Osteoblast (primary cell): ENCODE results near the gene SORCS1. TPM values are rescaled to one million over a fixed set of nuclear protein-coding genes. Genes with fewer than 3 reads are reported as not detected.

ENCODE experiments used
- DNase-seq: peaks from one replicate; pipeline ENCODE4 v3.0.0; 2011; ENCODE audit warnings: low spot score, mixed read lengths; ENCODE audit not compliant: insufficient read length; ENCODE audit errors: missing footprints
- H2AFZ ChIP-seq: 2 replicates; pipeline ENCODE4 v1.6.0; 2011; ENCODE audit warnings: mild to moderate bottlenecking, low read length
- H3K27ac ChIP-seq: 2 replicates; pipeline ENCODE4 v1.5.1; 2011; ENCODE audit warnings: mild to moderate bottlenecking, low read depth, low read length, moderate library complexity
- H3K27me3 ChIP-seq: 2 replicates; pipeline ENCODE4 v1.6.0; 2012; ENCODE audit warnings: mild to moderate bottlenecking, control low read depth, inconsistent platforms, low read length, moderate library complexity; ENCODE audit not compliant: insufficient read depth
- H3K36me3 ChIP-seq: 2 replicates; pipeline ENCODE4 v1.5.1; 2011; ENCODE audit warnings: mild to moderate bottlenecking, low read length, control low read depth, moderate library complexity; ENCODE audit not compliant: insufficient read depth
- H3K4me1 ChIP-seq: 2 replicates; pipeline ENCODE4 v1.5.1; 2011; ENCODE audit warnings: mild to moderate bottlenecking, low read length, control low read depth, moderate library complexity; ENCODE audit not compliant: insufficient read depth
- H3K4me2 ChIP-seq: 2 replicates; pipeline ENCODE4 v1.6.0; 2011; ENCODE audit warnings: mild to moderate bottlenecking, low read length; ENCODE audit not compliant: insufficient read depth
- H3K4me3 ChIP-seq: fragments of 200-600 bp; sonication (generic); 3 replicates; pipeline ENCODE4 v1.5.1; 2012; ENCODE audit warnings: mild to moderate bottlenecking, low read length, inconsistent platforms; ENCODE audit not compliant: insufficient read depth
- H3K79me2 ChIP-seq: 2 replicates; pipeline ENCODE4 v1.6.0; 2012; ENCODE audit warnings: mild to moderate bottlenecking, low read length, control low read depth, inconsistent platforms; ENCODE audit not compliant: insufficient read depth
- H3K9me3 ChIP-seq: 2 replicates; pipeline ENCODE4 v1.5.1; 2011; ENCODE audit warnings: low read depth, low read length, control low read depth
- H4K20me1 ChIP-seq: 2 replicates; pipeline ENCODE4 v1.6.0; 2012; ENCODE audit warnings: mild to moderate bottlenecking, low read length, control low read depth; ENCODE audit not compliant: insufficient read depth
- CTCF ChIP-seq: IDR thresholded peaks from 2 replicates; pipeline ENCODE4 v1.5.1; 2011; ENCODE audit warnings: mild to moderate bottlenecking, low read depth, low read length, moderate library complexity; ENCODE audit errors: extremely low read depth
- total RNA-seq: library from RNA; depleted of rRNA; stranded (reverse); fragments of >200 nt; gene quantifications from 2 replicates; pipeline ENCODE4 v1.2.3, GENCODE V29; 2012

The SORCS1 gene
- total RNA-seq, 1 donor, result not detected

GRCh38 chr10:107072786-107073185 lies 91.7 kb downstream of the SORCS1 start:
- Histone ChIP-seq H4K20me1 (no peaks in the 10 kb centered on the region), H3K27ac (no peak overlapping the region), H3K9me3 (peaks cover 1% of the 10 kb centered on the region), H3K36me3 (no peaks in the 10 kb centered on the region), H3K27me3 (no peaks in the 10 kb centered on the region), H3K4me1 (no peaks in the 10 kb centered on the region), H3K79me2 (no peaks in the 10 kb centered on the region), H3K4me3 (no peak overlapping the region), H2AFZ (no peak overlapping the region), H3K4me2 (no peak overlapping the region)
- no peak for TF ChIP-seq CTCF
- DNase-seq, result no peak

GRCh38 chr10:107072028-107072427 lies 92.5 kb downstream of the SORCS1 start:
- H3K9me3 ChIP-seq, result peaks cover 1% of the 10 kb centered on the region
- H3K27me3 ChIP-seq, result no peaks in the 10 kb centered on the region
- H3K4me3 ChIP-seq, result no peak overlapping the region
- no peaks in the 10 kb centered on the region for H3K79me2 ChIP-seq
- no peak overlapping the region for H3K27ac ChIP-seq
- no peak overlapping the region for H3K4me2 ChIP-seq
- TF ChIP-seq CTCF, result no peak
- H2AFZ ChIP-seq, result no peak overlapping the region
- H4K20me1 ChIP-seq, result no peaks in the 10 kb centered on the region
- no peaks in the 10 kb centered on the region for H3K36me3 ChIP-seq
- no peaks in the 10 kb centered on the region for H3K4me1 ChIP-seq
- no peak for DNase-seq

GRCh38 chr10:107071301-107071700 lies 93.2 kb downstream of the SORCS1 start:
- no peaks in the 10 kb centered on the region for H3K79me2 ChIP-seq
- no peak overlapping the region for H3K27ac ChIP-seq
- H3K4me1 ChIP-seq, result no peaks in the 10 kb centered on the region
- TF ChIP-seq CTCF, result no peak
- H3K9me3 ChIP-seq, result peaks cover 1% of the 10 kb centered on the region
- no peaks in the 10 kb centered on the region for H3K36me3 ChIP-seq
- no peaks in the 10 kb centered on the region for H3K27me3 ChIP-seq
- no peaks in the 10 kb centered on the region for H4K20me1 ChIP-seq
- DNase-seq, result no peak
- H3K4me3 ChIP-seq, result no peak overlapping the region
- no peak overlapping the region for H2AFZ ChIP-seq
- no peak overlapping the region for H3K4me2 ChIP-seq

GRCh38 chr10:107067843-107068242 lies 96.7 kb downstream of the SORCS1 start:
- Histone ChIP-seq H3K36me3 (no peaks in the 10 kb centered on the region), H3K27me3 (no peaks in the 10 kb centered on the region), H3K4me3 (no peak overlapping the region), H2AFZ (no peak overlapping the region), H3K27ac (no peak overlapping the region), H4K20me1 (no peaks in the 10 kb centered on the region), H3K4me1 (no peaks in the 10 kb centered on the region), H3K79me2 (no peaks in the 10 kb centered on the region), H3K9me3 (no peaks in the 10 kb centered on the region), H3K4me2 (no peak overlapping the region)
- DNase-seq, result no peak
- no peak for TF ChIP-seq CTCF
